ENCODE data around the gene KHDC4. TPM values are rescaled to one million over a fixed set of nuclear protein-coding genes. Genes with fewer than 3 reads are reported as not detected.

Gene KHDC4
- total and polyA plus RNA-seq, 9 of the 15 experiments (the other 6 are each of a cell fraction or from before 2014, with no cell fraction given) = 12.1 to 185 (median 65.6) TPM

- TF ChIP-seq, protein P1, sequence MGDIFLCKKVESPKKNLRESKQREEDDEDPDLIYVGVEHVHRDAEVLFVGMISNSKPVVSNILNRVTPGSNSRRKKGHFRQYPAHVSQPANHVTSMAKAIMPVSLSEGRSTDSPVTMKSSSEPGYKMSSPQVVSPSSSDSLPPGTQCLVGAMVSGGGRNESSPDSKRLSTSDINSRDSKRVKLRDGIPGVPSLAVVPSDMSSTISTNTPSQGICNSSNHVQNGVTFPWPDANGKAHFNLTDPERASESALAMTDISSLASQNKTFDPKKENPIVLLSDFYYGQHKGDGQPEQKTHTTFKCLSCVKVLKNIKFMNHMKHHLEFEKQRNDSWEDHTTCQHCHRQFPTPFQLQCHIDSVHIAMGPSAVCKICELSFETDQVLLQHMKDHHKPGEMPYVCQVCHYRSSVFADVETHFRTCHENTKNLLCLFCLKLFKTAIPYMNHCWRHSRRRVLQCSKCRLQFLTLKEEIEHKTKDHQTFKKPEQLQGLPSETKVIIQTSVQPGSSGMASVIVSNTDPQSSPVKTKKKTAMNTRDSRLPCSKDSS (IDR thresholded peaks at IDR 0.05; ENCODE audit: low read depth, partially characterized antibody) = no peak
- TF ChIP-seq HDAC2 (IDR thresholded peaks at IDR 0.05) = 0 out of 2 replicates have a peak, but pooled peaks have one; percentile 30
- no peak for TF ChIP-seq RFX1 (IDR thresholded peaks at IDR 0.05)
- no peak for TF ChIP-seq ELK1 (CRISPR knock-in tag; IDR thresholded peaks at IDR 0.05)
- TF ChIP-seq KAT7 (CRISPR knock-in tag; IDR thresholded peaks at IDR 0.05; ENCODE audit: borderline replicate concordance) = peak; percentile 65; the same call in 1 of the 2 replicates
- TF ChIP-seq ZKSCAN1 (IDR thresholded peaks at IDR 0.05; ENCODE audit: low read depth, low read length) = 0 out of 2 replicates have a peak, but pooled peaks have one; percentile 30
- no peak for TF ChIP-seq NR2C1 (IDR thresholded peaks at IDR 0.05)
- 0 out of 2 replicates have a peak, but pooled peaks have one; percentile 17 for TF ChIP-seq NR2C1 (tag; IDR thresholded peaks at IDR 0.05)
- TF ChIP-seq ARID1B (IDR thresholded peaks at IDR 0.05) = peak; percentile 54; the same call in 1 of the 2 replicates
- TF ChIP-seq MEF2A (IDR thresholded peaks at IDR 0.05; ENCODE audit: control insufficient read depth, low read depth, low read length) = no peak
- TF ChIP-seq TAF7 (tag; IDR thresholded peaks at IDR 0.05) = peak; percentile 48; the same call in 1 of the 2 replicates
- peak in 1 of 2 experiments; percentile 43; a peak in 1 of 4 replicates for TF ChIP-seq HDAC1 (IDR thresholded peaks at IDR 0.05)
- TF ChIP-seq ZNF347 (CRISPR knock-in tag; IDR thresholded peaks at IDR 0.05; ENCODE audit: low read depth) = no peak
- no peak for TF ChIP-seq POU5F1 (IDR thresholded peaks at IDR 0.05; ENCODE audit: borderline replicate concordance, low read depth, low read length, partially characterized antibody)
- TF ChIP-seq CREB3L1 (IDR thresholded peaks at IDR 0.05; ENCODE audit: borderline replicate concordance, low read depth) = no peak
- 0 out of 2 replicates have a peak, but pooled peaks have one; percentile 9 for TF ChIP-seq GATAD2A (IDR thresholded peaks at IDR 0.05)
- no peak for TF ChIP-seq TAF15 (IDR thresholded peaks at IDR 0.05; ENCODE audit: low read depth, low read length)
- no peak for TF ChIP-seq ZNF75A (CRISPR knock-in tag; IDR thresholded peaks at IDR 0.05)
- TF ChIP-seq CC2D1A (IDR thresholded peaks at IDR 0.05) = 0 out of 2 replicates have a peak, but pooled peaks have one; percentile 49
- 0 out of 2 replicates have a peak, but pooled peaks have one; percentile 11 for TF ChIP-seq TEAD4 (IDR thresholded peaks at IDR 0.05; ENCODE audit: low read length)
- TF ChIP-seq TEAD4 (CRISPR knock-in tag; IDR thresholded peaks at IDR 0.05; ENCODE audit: borderline replicate concordance) = no peak
- TF ChIP-seq ZNF830 (CRISPR knock-in tag; IDR thresholded peaks at IDR 0.05) = no peak
- TF ChIP-seq, protein P2, sequence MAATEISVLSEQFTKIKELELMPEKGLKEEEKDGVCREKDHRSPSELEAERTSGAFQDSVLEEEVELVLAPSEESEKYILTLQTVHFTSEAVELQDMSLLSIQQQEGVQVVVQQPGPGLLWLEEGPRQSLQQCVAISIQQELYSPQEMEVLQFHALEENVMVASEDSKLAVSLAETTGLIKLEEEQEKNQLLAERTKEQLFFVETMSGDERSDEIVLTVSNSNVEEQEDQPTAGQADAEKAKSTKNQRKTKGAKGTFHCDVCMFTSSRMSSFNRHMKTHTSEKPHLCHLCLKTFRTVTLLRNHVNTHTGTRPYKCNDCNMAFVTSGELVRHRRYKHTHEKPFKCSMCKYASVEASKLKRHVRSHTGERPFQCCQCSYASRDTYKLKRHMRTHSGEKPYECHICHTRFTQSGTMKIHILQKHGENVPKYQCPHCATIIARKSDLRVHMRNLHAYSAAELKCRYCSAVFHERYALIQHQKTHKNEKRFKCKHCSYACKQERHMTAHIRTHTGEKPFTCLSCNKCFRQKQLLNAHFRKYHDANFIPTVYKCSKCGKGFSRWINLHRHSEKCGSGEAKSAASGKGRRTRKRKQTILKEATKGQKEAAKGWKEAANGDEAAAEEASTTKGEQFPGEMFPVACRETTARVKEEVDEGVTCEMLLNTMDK (IDR thresholded peaks at IDR 0.05; ENCODE audit: borderline replicate concordance, insufficient read depth, low read depth, low read length, poor library complexity, severe bottlenecking) = peak; percentile 17
These were observed 44.2 kb upstream of the KHDC4 start, which contains the start of gene ARHGEF2 (continued) for GRCh38 chr1:155978325-155978972.

All from K562 (cell line).